ENCODE results near the gene CD38.

Gene CD38

DNA sequence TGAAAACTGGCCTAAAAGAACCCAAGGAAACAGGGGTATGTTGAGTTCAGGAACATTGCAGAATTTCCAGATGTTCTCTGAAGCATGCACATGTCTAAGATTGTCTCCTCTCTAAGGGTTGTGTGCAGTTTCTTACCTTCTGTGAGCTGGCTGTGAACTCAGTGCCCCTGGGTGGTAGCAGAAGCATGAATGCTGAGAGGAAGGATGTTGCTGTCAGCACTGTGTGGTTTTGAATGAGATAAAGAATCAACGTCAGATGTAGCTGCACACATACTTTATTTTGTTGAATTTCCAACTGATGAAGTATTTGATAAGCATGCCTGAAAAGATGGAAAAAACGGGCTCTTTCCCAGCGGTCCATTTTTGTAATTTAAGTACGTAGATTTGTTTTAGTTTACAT lies 23.8 kb upstream of the CD38 start:
- no peak overlapping the region for H4K91ac ChIP-seq (ENCODE audit: low read depth, low read length, poor library complexity)
- H3K4me1 ChIP-seq (ENCODE audit: control insufficient read depth in 2 of 2, insufficient read depth in 1 of 2, low read depth in 1 of 2, low read length in 2 of 2): no peaks in the 10 kb centered on the region
- H3K4me3 ChIP-seq (ENCODE audit: low read length in 2 of 2): no peak overlapping the region
- H3K18ac ChIP-seq (ENCODE audit: low read length): no peak overlapping the region
- H2BK12ac ChIP-seq (ENCODE audit: low read length): no peak overlapping the region
- WGBS, 2 donors (ENCODE audit: extremely low coverage in 2 of 2, insufficient read length in 2 of 2, insufficient replicate concordance in 1 of 2): no CpG with 5 or more reads among the region's 4 CpGs
- no peak overlapping the region for H3K4ac ChIP-seq (ENCODE audit: low read length)
- H3K27me3 ChIP-seq (ENCODE audit: control insufficient read depth in 3 of 3, insufficient read depth in 3 of 3, low read depth in 1 of 3, low read length in 3 of 3): peaks cover 0 to 3% (median 0%) of the 10 kb centered on the region in 3 experiments
- no peaks in the 10 kb centered on the region for H3K9me3 ChIP-seq (replicated peaks in 1 of 2; ENCODE audit: control insufficient read depth in 2 of 2, insufficient read depth in 1 of 2, low read depth in 1 of 2, low read length in 2 of 2)
- H3K23ac ChIP-seq (ENCODE audit: low read depth, low read length, poor library complexity): no peak overlapping the region
- no peak for DNase-seq (ENCODE audit: low spot score)
- no peaks in the 10 kb centered on the region for H3K36me3 ChIP-seq (replicated peaks in 1 of 2; ENCODE audit: control insufficient read depth in 2 of 2, insufficient read depth in 2 of 2, low read length in 2 of 2)
- H3K4me2 ChIP-seq (ENCODE audit: insufficient read depth, low read length, poor library complexity, severe bottlenecking): no peak overlapping the region
- no peak overlapping the region for H3K27ac ChIP-seq (replicated peaks; ENCODE audit: low read length)
- H2BK5ac ChIP-seq (ENCODE audit: low read length): no peak overlapping the region
- H3K9ac ChIP-seq (ENCODE audit: low read depth, low read length, poor library complexity): no peak overlapping the region
- H2BK120ac ChIP-seq (ENCODE audit: low read depth, low read length): no peak overlapping the region
- no peak overlapping the region for H2BK15ac ChIP-seq (ENCODE audit: low read length)
- H4K8ac ChIP-seq (ENCODE audit: low read depth, low read length): no peak overlapping the region
- H2AFZ ChIP-seq (ENCODE audit: low read length): no peak overlapping the region
- no peaks in the 10 kb centered on the region for H3K79me1 ChIP-seq (ENCODE audit: low read depth, low read length)
- no peak overlapping the region for H3K14ac ChIP-seq (ENCODE audit: low read length)
- no peak overlapping the region for H2AK5ac ChIP-seq (ENCODE audit: low read depth, low read length)

DNA sequence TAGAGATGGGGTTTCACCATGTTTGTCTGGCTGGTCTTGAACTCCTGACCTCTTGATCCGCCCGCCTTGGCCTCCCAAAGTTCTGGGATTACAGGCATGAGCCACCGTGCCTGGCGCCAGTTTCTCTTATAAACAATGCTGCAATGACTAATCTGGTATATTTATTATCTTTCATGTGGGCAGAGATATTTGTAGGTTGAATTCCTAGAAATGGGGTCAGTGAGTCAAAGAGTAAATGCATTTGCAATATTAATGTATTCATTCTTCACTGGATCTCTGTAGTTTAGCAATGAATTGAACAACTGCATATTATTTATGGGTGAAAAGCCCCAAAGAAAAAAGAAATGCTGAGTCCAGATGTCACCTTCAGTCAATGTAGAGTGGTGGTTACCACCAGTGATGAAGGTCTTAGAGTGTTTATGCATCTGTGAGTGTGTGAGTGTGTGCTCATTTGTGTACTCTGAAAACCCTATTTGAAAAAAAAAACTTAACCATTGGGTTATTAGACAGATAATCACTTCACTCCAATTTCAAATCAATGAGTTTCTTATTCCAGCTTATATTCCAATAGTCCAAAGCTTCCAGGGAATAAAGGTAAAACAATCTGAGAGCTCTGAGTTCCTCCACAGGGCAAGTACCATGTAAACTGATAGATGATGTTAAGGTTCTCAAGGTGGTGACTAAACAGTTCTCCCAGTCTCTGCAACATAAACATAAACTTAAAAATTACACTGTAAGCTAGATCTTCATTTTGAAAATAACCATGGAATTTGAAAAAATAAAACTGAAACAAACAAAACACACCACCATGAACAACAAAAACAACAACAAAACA lies 22.6 kb upstream of the CD38 start:
- Histone ChIP-seq H3K36me3 (replicated peaks in 1 of 2; ENCODE audit: control insufficient read depth in 2 of 2, insufficient read depth in 2 of 2, low read length in 2 of 2) (no peaks in the 10 kb centered on the region), H2BK12ac (ENCODE audit: low read length) (no peak overlapping the region), H3K4me3 (ENCODE audit: low read length in 2 of 2) (no peak overlapping the region), H3K23ac (ENCODE audit: low read depth, low read length, poor library complexity) (no peak overlapping the region), H3K14ac (ENCODE audit: low read length) (no peak overlapping the region), H3K4me1 (ENCODE audit: control insufficient read depth in 2 of 2, insufficient read depth in 1 of 2, low read depth in 1 of 2, low read length in 2 of 2) (no peaks in the 10 kb centered on the region), H3K9ac (ENCODE audit: low read depth, low read length, poor library complexity) (no peak overlapping the region), H3K4ac (ENCODE audit: low read length) (no peak overlapping the region), H3K9me3 (replicated peaks in 1 of 2; ENCODE audit: control insufficient read depth in 2 of 2, insufficient read depth in 1 of 2, low read depth in 1 of 2, low read length in 2 of 2) (no peaks in the 10 kb centered on the region), H2BK120ac (ENCODE audit: low read depth, low read length) (no peak overlapping the region), H3K4me2 (ENCODE audit: insufficient read depth, low read length, poor library complexity, severe bottlenecking) (no peak overlapping the region), H3K27me3 (ENCODE audit: control insufficient read depth in 3 of 3, insufficient read depth in 3 of 3, low read depth in 1 of 3, low read length in 3 of 3) (peaks cover 0 to 3% (median 0%) of the 10 kb centered on the region in 3 experiments), H3K79me1 (ENCODE audit: low read depth, low read length) (no peaks in the 10 kb centered on the region), H4K91ac (ENCODE audit: low read depth, low read length, poor library complexity) (no peak overlapping the region), H2AK5ac (ENCODE audit: low read depth, low read length) (no peak overlapping the region), H2AFZ (ENCODE audit: low read length) (no peak overlapping the region), H3K27ac (replicated peaks; ENCODE audit: low read length) (no peak overlapping the region), H3K18ac (ENCODE audit: low read length) (no peak overlapping the region), H2BK15ac (ENCODE audit: low read length) (no peak overlapping the region), H2BK5ac (ENCODE audit: low read length) (no peak overlapping the region), H4K8ac (ENCODE audit: low read depth, low read length) (no peak overlapping the region)
- DNase-seq (ENCODE audit: low spot score): no peak
- no CpG with 5 or more reads among the region's 4 CpGs for WGBS, 2 donors (ENCODE audit: extremely low coverage in 2 of 2, insufficient read length in 2 of 2, insufficient replicate concordance in 1 of 2)

DNA sequence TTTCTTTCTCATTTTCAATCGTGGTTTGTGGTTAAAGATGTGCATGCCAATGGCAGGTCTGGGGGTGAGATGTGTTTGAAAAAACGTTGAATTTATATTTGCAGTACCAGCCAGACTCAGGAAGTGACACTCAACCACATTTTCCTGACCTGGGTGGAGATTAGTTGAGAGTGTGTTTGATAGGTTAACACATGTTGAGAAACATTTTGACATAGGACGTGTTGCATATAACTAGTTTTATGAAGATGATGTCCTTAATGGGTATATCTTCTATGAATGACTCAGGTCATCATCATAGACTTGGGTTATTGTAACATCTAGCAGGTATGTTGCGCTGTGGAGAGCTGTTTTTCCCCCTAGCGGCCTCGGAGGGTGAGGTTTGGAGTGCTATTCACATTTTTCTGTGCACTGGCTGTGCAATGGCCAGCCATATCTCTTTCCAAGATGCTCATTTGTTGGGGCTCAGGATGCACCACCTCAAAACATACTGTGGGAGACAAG lies 21.7 kb upstream of the CD38 start:
- H3K14ac ChIP-seq (ENCODE audit: low read length): no peak overlapping the region
- no peak overlapping the region for H2BK120ac ChIP-seq (ENCODE audit: low read depth, low read length)
- no peak overlapping the region for H3K4me2 ChIP-seq (ENCODE audit: insufficient read depth, low read length, poor library complexity, severe bottlenecking)
- no peaks in the 10 kb centered on the region for H3K4me1 ChIP-seq (ENCODE audit: control insufficient read depth in 2 of 2, insufficient read depth in 1 of 2, low read depth in 1 of 2, low read length in 2 of 2)
- H2AK5ac ChIP-seq (ENCODE audit: low read depth, low read length): no peak overlapping the region
- DNase-seq (ENCODE audit: low spot score): no peak
- no peak overlapping the region for H2BK15ac ChIP-seq (ENCODE audit: low read length)
- no CpG with 5 or more reads among the region's 6 CpGs for WGBS, 2 donors (ENCODE audit: extremely low coverage in 2 of 2, insufficient read length in 2 of 2, insufficient replicate concordance in 1 of 2)
- H3K4me3 ChIP-seq (ENCODE audit: low read length in 2 of 2): no peak overlapping the region
- H4K8ac ChIP-seq (ENCODE audit: low read depth, low read length): no peak overlapping the region
- H3K9ac ChIP-seq (ENCODE audit: low read depth, low read length, poor library complexity): no peak overlapping the region
- H3K9me3 ChIP-seq (replicated peaks in 1 of 2; ENCODE audit: control insufficient read depth in 2 of 2, insufficient read depth in 1 of 2, low read depth in 1 of 2, low read length in 2 of 2): no peaks in the 10 kb centered on the region
- no peaks in the 10 kb centered on the region for H3K79me1 ChIP-seq (ENCODE audit: low read depth, low read length)
- no peak overlapping the region for H3K23ac ChIP-seq (ENCODE audit: low read depth, low read length, poor library complexity)
- H3K27ac ChIP-seq (replicated peaks; ENCODE audit: low read length): no peak overlapping the region
- H2BK5ac ChIP-seq (ENCODE audit: low read length): no peak overlapping the region
- no peak overlapping the region for H3K18ac ChIP-seq (ENCODE audit: low read length)
- H3K27me3 ChIP-seq (ENCODE audit: control insufficient read depth in 3 of 3, insufficient read depth in 3 of 3, low read depth in 1 of 3, low read length in 3 of 3): peaks cover 0 to 3% (median 0%) of the 10 kb centered on the region in 3 experiments
- no peak overlapping the region for H2AFZ ChIP-seq (ENCODE audit: low read length)
- H3K36me3 ChIP-seq (replicated peaks in 1 of 2; ENCODE audit: control insufficient read depth in 2 of 2, insufficient read depth in 2 of 2, low read length in 2 of 2): no peaks in the 10 kb centered on the region
- H3K4ac ChIP-seq (ENCODE audit: low read length): no peak overlapping the region
- no peak overlapping the region for H4K91ac ChIP-seq (ENCODE audit: low read depth, low read length, poor library complexity)
- H2BK12ac ChIP-seq (ENCODE audit: low read length): no peak overlapping the region

DNA sequence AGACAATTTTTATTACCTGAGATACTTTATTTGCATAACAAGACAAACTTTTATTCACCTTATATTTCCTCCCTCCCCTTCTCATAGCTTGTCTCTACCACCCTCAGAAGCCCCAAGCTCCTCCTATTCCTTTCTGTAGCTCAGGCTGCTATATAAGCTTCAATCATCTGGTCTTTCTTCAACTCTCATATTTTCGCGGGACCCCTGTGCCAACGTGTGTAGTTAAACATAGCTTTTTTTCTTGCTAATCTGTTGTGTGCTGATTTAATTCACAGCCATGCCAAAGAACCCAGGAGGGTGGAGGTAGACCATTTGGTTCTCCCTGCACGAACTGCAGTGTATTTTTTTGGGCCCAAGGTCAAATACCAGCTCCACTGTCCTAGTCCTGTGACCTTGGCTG lies 21.1 kb upstream of the CD38 start:
- H3K9me3 ChIP-seq (replicated peaks in 1 of 2; ENCODE audit: control insufficient read depth in 2 of 2, insufficient read depth in 1 of 2, low read depth in 1 of 2, low read length in 2 of 2): no peaks in the 10 kb centered on the region
- H3K4me2 ChIP-seq (ENCODE audit: insufficient read depth, low read length, poor library complexity, severe bottlenecking): no peak overlapping the region
- H2AFZ ChIP-seq (ENCODE audit: low read length): no peak overlapping the region
- H3K36me3 ChIP-seq (replicated peaks in 1 of 2; ENCODE audit: control insufficient read depth in 2 of 2, insufficient read depth in 2 of 2, low read length in 2 of 2): no peaks in the 10 kb centered on the region
- no peak overlapping the region for H3K27ac ChIP-seq (replicated peaks; ENCODE audit: low read length)
- H3K18ac ChIP-seq (ENCODE audit: low read length): no peak overlapping the region
- no peak overlapping the region for H2BK12ac ChIP-seq (ENCODE audit: low read length)
- H4K91ac ChIP-seq (ENCODE audit: low read depth, low read length, poor library complexity): no peak overlapping the region
- no peaks in the 10 kb centered on the region for H3K4me1 ChIP-seq (ENCODE audit: control insufficient read depth in 2 of 2, insufficient read depth in 1 of 2, low read depth in 1 of 2, low read length in 2 of 2)
- no peak overlapping the region for H3K23ac ChIP-seq (ENCODE audit: low read depth, low read length, poor library complexity)
- H3K4me3 ChIP-seq (ENCODE audit: low read length in 2 of 2): no peak overlapping the region
- H3K14ac ChIP-seq (ENCODE audit: low read length): no peak overlapping the region
- H3K4ac ChIP-seq (ENCODE audit: low read length): no peak overlapping the region
- no peak overlapping the region for H2AK5ac ChIP-seq (ENCODE audit: low read depth, low read length)
- H3K79me1 ChIP-seq (ENCODE audit: low read depth, low read length): no peaks in the 10 kb centered on the region
- H4K8ac ChIP-seq (ENCODE audit: low read depth, low read length): no peak overlapping the region
- H3K9ac ChIP-seq (ENCODE audit: low read depth, low read length, poor library complexity): no peak overlapping the region
- H2BK15ac ChIP-seq (ENCODE audit: low read length): no peak overlapping the region
- H2BK120ac ChIP-seq (ENCODE audit: low read depth, low read length): no peak overlapping the region
- no CpG with 5 or more reads among the region's 4 CpGs for WGBS, 2 donors (ENCODE audit: extremely low coverage in 2 of 2, insufficient read length in 2 of 2, insufficient replicate concordance in 1 of 2)
- H2BK5ac ChIP-seq (ENCODE audit: low read length): no peak overlapping the region
- DNase-seq (ENCODE audit: low spot score): no peak
- peaks cover 0 to 3% (median 0%) of the 10 kb centered on the region in 3 experiments for H3K27me3 ChIP-seq (ENCODE audit: control insufficient read depth in 3 of 3, insufficient read depth in 3 of 3, low read depth in 1 of 3, low read length in 3 of 3)
